KMS-11 (cell line): ENCODE measurements around the gene CNTN5.

Source experiments
- H2AFZ ChIP-seq: fragments of 200-600 bp; sonication (generic); 2 replicates; pipeline ENCODE4 v1.6.1; 2016; ENCODE audit warnings: antibody characterized with exemption, mixed run types, low read depth
- H3K27ac ChIP-seq: fragments of 200-600 bp; sonication (generic); 2 replicates; pipeline ENCODE4 v1.6.1; 2016; ENCODE audit warnings: mild to moderate bottlenecking, mixed run types
- H3K27me3 ChIP-seq: fragments of 200-600 bp; sonication (generic); 2 replicates; pipeline ENCODE4 v1.6.1; 2017; ENCODE audit warnings: mild to moderate bottlenecking, low read depth, mixed run types, moderate library complexity; ENCODE audit not compliant: insufficient read depth
- H3K36me3 ChIP-seq: fragments of 200-600 bp; sonication (generic); 2 replicates; pipeline ENCODE4 v1.6.1; 2017; ENCODE audit warnings: mild to moderate bottlenecking, mixed run types; ENCODE audit not compliant: insufficient read depth
- H3K4me1 ChIP-seq: fragments of 200-600 bp; sonication (generic); 2 replicates; pipeline ENCODE4 v1.6.1; 2016; ENCODE audit warnings: mild to moderate bottlenecking, low read depth, mixed run types; ENCODE audit not compliant: poor library complexity, severe bottlenecking
- H3K4me2 ChIP-seq: fragments of 200-600 bp; sonication (generic); 2 replicates; pipeline ENCODE4 v1.7.0; 2016; ENCODE audit warnings: mild to moderate bottlenecking, mixed run types
- H3K4me3 ChIP-seq: fragments of 200-600 bp; sonication (generic); IDR thresholded peaks from 2 replicates; pipeline ENCODE4 v1.6.1; 2017; ENCODE audit warnings: low read depth, low read length, mixed read lengths; ENCODE audit not compliant: insufficient read depth
- H3K79me2 ChIP-seq: fragments of 200-600 bp; sonication (generic); 2 replicates; pipeline ENCODE4 v1.6.1; 2016; ENCODE audit warnings: low read depth, mixed run types; ENCODE audit not compliant: insufficient read depth
- H3K9ac ChIP-seq: fragments of 200-600 bp; sonication (generic); 2 replicates; pipeline ENCODE4 v1.6.1; 2016; ENCODE audit warnings: mild to moderate bottlenecking, mixed run types
- H4K20me1 ChIP-seq: fragments of 200-600 bp; sonication (generic); 2 replicates; pipeline ENCODE4 v1.6.1; 2016; ENCODE audit warnings: mild to moderate bottlenecking, mixed run types; ENCODE audit not compliant: insufficient read depth
- TF ChIP-seq, protein P1 (sequence below): fragments of 200-600 bp; sonication (generic); conservative IDR thresholded peaks from 2 replicates; pipeline ENCODE4 v1.6.1; 2017; ENCODE audit warnings: low read depth, mild to moderate bottlenecking, antibody characterized with exemption, low read length, moderate library complexity, mixed read lengths

Gene CNTN5

DNA sequence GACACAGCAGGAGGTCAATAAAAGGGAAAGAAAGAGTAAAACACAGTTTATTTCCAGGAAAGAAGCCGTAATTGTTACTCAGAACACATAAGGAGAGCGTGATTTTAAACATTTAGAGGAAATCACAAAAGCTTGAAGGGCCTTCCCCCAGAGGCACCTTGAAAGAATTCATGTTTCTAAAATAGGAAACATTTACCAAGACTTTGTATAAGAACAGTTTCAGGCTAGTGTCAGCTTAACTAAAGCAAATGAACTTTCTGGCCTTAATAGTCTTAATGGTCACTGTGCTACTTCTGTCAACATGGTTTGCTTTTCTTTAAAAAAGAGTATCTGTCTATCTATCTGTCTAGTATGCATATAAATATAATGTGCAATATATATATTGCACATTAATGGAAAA is 208.8 kb downstream of the CNTN5 start:
- TF ChIP-seq, protein P1, sequence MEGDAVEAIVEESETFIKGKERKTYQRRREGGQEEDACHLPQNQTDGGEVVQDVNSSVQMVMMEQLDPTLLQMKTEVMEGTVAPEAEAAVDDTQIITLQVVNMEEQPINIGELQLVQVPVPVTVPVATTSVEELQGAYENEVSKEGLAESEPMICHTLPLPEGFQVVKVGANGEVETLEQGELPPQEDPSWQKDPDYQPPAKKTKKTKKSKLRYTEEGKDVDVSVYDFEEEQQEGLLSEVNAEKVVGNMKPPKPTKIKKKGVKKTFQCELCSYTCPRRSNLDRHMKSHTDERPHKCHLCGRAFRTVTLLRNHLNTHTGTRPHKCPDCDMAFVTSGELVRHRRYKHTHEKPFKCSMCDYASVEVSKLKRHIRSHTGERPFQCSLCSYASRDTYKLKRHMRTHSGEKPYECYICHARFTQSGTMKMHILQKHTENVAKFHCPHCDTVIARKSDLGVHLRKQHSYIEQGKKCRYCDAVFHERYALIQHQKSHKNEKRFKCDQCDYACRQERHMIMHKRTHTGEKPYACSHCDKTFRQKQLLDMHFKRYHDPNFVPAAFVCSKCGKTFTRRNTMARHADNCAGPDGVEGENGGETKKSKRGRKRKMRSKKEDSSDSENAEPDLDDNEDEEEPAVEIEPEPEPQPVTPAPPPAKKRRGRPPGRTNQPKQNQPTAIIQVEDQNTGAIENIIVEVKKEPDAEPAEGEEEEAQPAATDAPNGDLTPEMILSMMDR, result no peak
- Histone ChIP-seq H3K27ac (peak overlapping the region; percentile 32; the same call in 1 of the 2 replicates), H2AFZ (no peak overlapping the region), H3K36me3 (no peaks in the 10 kb centered on the region), H3K4me2 (peak overlapping the region; percentile 71), H3K9ac (peak overlapping the region; percentile 42; the same call in 1 of the 2 replicates), H3K27me3 (no peaks in the 10 kb centered on the region), H4K20me1 (no peaks in the 10 kb centered on the region), H3K4me1 (peaks cover 21% of the 10 kb centered on the region), H3K79me2 (no peaks in the 10 kb centered on the region), H3K4me3 (no peak overlapping the region)

- Histone ChIP-seq H3K36me3 (no peaks in the 10 kb centered on the region), H3K27me3 (no peaks in the 10 kb centered on the region), H3K9ac (no peak overlapping the region), H3K4me2 (no peak overlapping the region), H3K4me3 (no peak overlapping the region), H2AFZ (no peak overlapping the region), H3K4me1 (peaks cover 9% of the 10 kb centered on the region), H4K20me1 (no peaks in the 10 kb centered on the region), H3K79me2 (no peaks in the 10 kb centered on the region), H3K27ac (no peak overlapping the region)
- TF ChIP-seq, protein P1, result no peak
These were observed 213.8 kb downstream of the CNTN5 start for GRCh38 chr11:99234534-99234933.

GRCh38 chr11:99238401-99238800 is 217.7 kb downstream of the CNTN5 start:
- H3K27ac ChIP-seq, result no peak overlapping the region
- no peak overlapping the region for H3K4me3 ChIP-seq
- no peaks in the 10 kb centered on the region for H3K27me3 ChIP-seq

GRCh38 chr11:99240192-99241030 is 219.7 kb downstream of the CNTN5 start:
- no peaks in the 10 kb centered on the region for H3K4me1 ChIP-seq
- H3K4me3 ChIP-seq, result no peak overlapping the region
- H2AFZ ChIP-seq, result no peak overlapping the region
- H4K20me1 ChIP-seq, result no peaks in the 10 kb centered on the region
- H3K79me2 ChIP-seq, result no peaks in the 10 kb centered on the region
- TF ChIP-seq, protein P1, result no peak
- no peaks in the 10 kb centered on the region for H3K36me3 ChIP-seq
- H3K4me2 ChIP-seq, result no peak overlapping the region
- no peak overlapping the region for H3K9ac ChIP-seq
- no peak overlapping the region for H3K27ac ChIP-seq
- H3K27me3 ChIP-seq, result no peaks in the 10 kb centered on the region

More at GRCh38 chr11:99238401-99238800, 217.7 kb downstream of the CNTN5 start:
- no peaks in the 10 kb centered on the region for H3K4me1 ChIP-seq
- no peaks in the 10 kb centered on the region for H4K20me1 ChIP-seq
- H3K4me2 ChIP-seq, result no peak overlapping the region
- H3K79me2 ChIP-seq, result no peaks in the 10 kb centered on the region
- no peaks in the 10 kb centered on the region for H3K36me3 ChIP-seq
- TF ChIP-seq, protein P1, result no peak
- no peak overlapping the region for H2AFZ ChIP-seq
- no peak overlapping the region for H3K9ac ChIP-seq
